Loucy (cell line): Measurements from ENCODE around the gene TCF7.

Experiments
- H2AFZ ChIP-seq: fragments of 200-600 bp; sonication (generic); 2 replicates; pipeline ENCODE4 v1.6.0; 2016; ENCODE audit warnings: antibody characterized with exemption, mild to moderate bottlenecking, low read length, moderate library complexity
- H3F3A ChIP-seq: fragments of 200-600 bp; 2 replicates; pipeline ENCODE4 v1.6.0; 2016; ENCODE audit warnings: antibody characterized with exemption, low read depth, mild to moderate bottlenecking
- H3K27me3 ChIP-seq: fragments of 200-600 bp; sonication (generic); 2 replicates; pipeline ENCODE4 v1.6.1; 2014; ENCODE audit warnings: low read length, mild to moderate bottlenecking; ENCODE audit not compliant: insufficient read depth, poor library complexity, severe bottlenecking
- H3K36me3 ChIP-seq: fragments of 200-600 bp; sonication (generic); 2 replicates; pipeline ENCODE4 v1.6.1; 2016; ENCODE audit warnings: low read length; ENCODE audit not compliant: insufficient read depth
- H3K4me1 ChIP-seq: fragments of 200-600 bp; sonication (generic); 2 replicates; pipeline ENCODE4 v1.5.1; 2014; ENCODE audit warnings: low read length, mild to moderate bottlenecking; ENCODE audit not compliant: insufficient read depth, poor library complexity, severe bottlenecking
- H3K4me2 ChIP-seq: fragments of 200-600 bp; sonication (generic); 2 replicates; pipeline ENCODE4 v1.6.0; 2014; ENCODE audit warnings: antibody characterized with exemption, low read length, low read depth, mild to moderate bottlenecking; ENCODE audit not compliant: poor library complexity, severe bottlenecking
- H3K4me3 ChIP-seq: fragments of 200-600 bp; sonication (generic); 2 replicates; pipeline ENCODE4 v1.5.1; 2014; ENCODE audit warnings: low read length, mild to moderate bottlenecking, mixed read lengths; ENCODE audit not compliant: poor library complexity, severe bottlenecking
- H3K79me2 ChIP-seq: fragments of 200-600 bp; sonication (generic); 2 replicates; pipeline ENCODE4 v1.6.1; 2014; ENCODE audit warnings: low read length; ENCODE audit not compliant: insufficient read depth
- H3K9ac ChIP-seq: fragments of 200-600 bp; sonication (generic); 2 replicates; pipeline ENCODE4 v1.6.0; 2014; ENCODE audit warnings: mild to moderate bottlenecking, low read depth, low read length, moderate library complexity; ENCODE audit not compliant: poor library complexity, severe bottlenecking
- H3K9me2 ChIP-seq: fragments of 200-600 bp; sonication (generic); replicated peaks from 2 replicates; pipeline ENCODE4 v1.6.1; 2016; ENCODE audit warnings: low read depth, low read length, mixed read lengths
- H3K9me3 ChIP-seq: fragments of 200-600 bp; sonication (generic); 2 replicates; pipeline ENCODE4 v1.6.1; 2014; ENCODE audit warnings: mild to moderate bottlenecking, antibody characterized with exemption, low read length, low read depth; ENCODE audit not compliant: insufficient read depth
- H4K20me1 ChIP-seq: fragments of 200-600 bp; sonication (generic); 2 replicates; pipeline ENCODE4 v1.6.0; 2014; ENCODE audit warnings: antibody characterized with exemption, low read length, mild to moderate bottlenecking; ENCODE audit not compliant: insufficient read depth, poor library complexity, severe bottlenecking
- EZH2phosphoT487 ChIP-seq: fragments of 200-600 bp; IDR thresholded peaks from 2 replicates; pipeline ENCODE4 v1.6.1; 2018; ENCODE audit warnings: antibody characterized with exemption, mild to moderate bottlenecking, moderate library complexity, borderline replicate concordance
- TF ChIP-seq, protein P1 (sequence below): fragments of 200-600 bp; sonication (generic); conservative IDR thresholded peaks from 2 replicates; pipeline ENCODE4 v1.5.1; 2014; ENCODE audit warnings: mild to moderate bottlenecking, antibody characterized with exemption, low read length

Gene TCF7

DNA sequence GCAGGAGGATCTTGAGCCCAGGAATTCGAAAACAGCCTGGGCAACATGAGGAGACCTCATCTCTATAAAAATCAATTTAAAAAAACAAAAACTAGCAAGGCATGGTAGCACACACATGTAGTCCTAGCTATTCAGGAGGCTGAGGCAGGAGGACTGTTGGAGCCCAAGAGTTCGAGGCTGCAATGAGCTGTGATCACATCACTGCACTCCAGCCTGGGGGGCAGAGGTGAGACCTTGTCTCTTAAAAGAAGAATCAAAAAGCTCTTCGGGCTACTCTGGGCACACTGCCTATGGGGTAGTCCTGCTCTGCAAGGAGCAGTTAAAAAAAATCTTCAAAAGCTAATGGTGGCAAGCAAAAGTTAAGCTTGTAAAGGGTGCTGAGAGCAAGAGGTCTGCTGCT lies 38.8 kb downstream of the TCF7 start:
- Histone ChIP-seq H3F3A (no peaks in the 10 kb centered on the region), H3K79me2 (no peaks in the 10 kb centered on the region), H3K4me2 (no peak overlapping the region), H3K27me3 (no peaks in the 10 kb centered on the region), H3K9me2 (no peaks in the 10 kb centered on the region), H3K9ac (no peak overlapping the region), H4K20me1 (no peaks in the 10 kb centered on the region), H3K4me1 (no peaks in the 10 kb centered on the region), H2AFZ (no peak overlapping the region), H3K36me3 (peaks cover 63% of the 10 kb centered on the region; the same call in 1 of the 2 replicates), H3K9me3 (no peaks in the 10 kb centered on the region), H3K4me3 (no peak overlapping the region)
- TF ChIP-seq EZH2phosphoT487 = no peak
- TF ChIP-seq, protein P1, sequence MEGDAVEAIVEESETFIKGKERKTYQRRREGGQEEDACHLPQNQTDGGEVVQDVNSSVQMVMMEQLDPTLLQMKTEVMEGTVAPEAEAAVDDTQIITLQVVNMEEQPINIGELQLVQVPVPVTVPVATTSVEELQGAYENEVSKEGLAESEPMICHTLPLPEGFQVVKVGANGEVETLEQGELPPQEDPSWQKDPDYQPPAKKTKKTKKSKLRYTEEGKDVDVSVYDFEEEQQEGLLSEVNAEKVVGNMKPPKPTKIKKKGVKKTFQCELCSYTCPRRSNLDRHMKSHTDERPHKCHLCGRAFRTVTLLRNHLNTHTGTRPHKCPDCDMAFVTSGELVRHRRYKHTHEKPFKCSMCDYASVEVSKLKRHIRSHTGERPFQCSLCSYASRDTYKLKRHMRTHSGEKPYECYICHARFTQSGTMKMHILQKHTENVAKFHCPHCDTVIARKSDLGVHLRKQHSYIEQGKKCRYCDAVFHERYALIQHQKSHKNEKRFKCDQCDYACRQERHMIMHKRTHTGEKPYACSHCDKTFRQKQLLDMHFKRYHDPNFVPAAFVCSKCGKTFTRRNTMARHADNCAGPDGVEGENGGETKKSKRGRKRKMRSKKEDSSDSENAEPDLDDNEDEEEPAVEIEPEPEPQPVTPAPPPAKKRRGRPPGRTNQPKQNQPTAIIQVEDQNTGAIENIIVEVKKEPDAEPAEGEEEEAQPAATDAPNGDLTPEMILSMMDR = no peak

DNA sequence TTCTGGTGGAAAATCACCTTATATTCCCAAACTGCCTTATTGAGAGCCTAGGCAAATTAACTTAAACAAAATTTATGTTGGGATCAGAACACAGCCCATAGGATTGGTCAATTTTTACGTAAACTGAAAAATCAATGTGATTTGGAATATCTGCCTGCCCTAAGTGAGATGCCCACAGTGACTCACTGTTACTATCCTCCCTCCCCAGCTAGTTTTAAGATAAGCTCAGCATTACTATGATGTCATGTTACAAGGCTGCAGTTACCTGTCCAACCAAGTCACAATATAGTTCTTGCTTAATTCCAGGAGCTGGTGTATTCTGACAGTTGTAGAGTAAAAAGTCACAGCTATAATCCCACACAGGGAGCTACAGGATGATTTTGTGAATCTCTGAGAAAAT lies 39.2 kb downstream of the TCF7 start:
- no peaks in the 10 kb centered on the region for H3K27me3 ChIP-seq
- H3K9ac ChIP-seq = no peak overlapping the region
- H3K4me3 ChIP-seq = no peak overlapping the region
- no peaks in the 10 kb centered on the region for H3K9me3 ChIP-seq
- no peaks in the 10 kb centered on the region for H4K20me1 ChIP-seq
- peaks cover 67% of the 10 kb centered on the region; the same call in 1 of the 2 replicates for H3K36me3 ChIP-seq
- no peaks in the 10 kb centered on the region for H3K79me2 ChIP-seq
- H2AFZ ChIP-seq = no peak overlapping the region
- H3K4me2 ChIP-seq = no peak overlapping the region
- H3F3A ChIP-seq = no peaks in the 10 kb centered on the region
- no peaks in the 10 kb centered on the region for H3K4me1 ChIP-seq
- H3K9me2 ChIP-seq = no peaks in the 10 kb centered on the region
- TF ChIP-seq EZH2phosphoT487 = no peak
- TF ChIP-seq, protein P1 = no peak

DNA sequence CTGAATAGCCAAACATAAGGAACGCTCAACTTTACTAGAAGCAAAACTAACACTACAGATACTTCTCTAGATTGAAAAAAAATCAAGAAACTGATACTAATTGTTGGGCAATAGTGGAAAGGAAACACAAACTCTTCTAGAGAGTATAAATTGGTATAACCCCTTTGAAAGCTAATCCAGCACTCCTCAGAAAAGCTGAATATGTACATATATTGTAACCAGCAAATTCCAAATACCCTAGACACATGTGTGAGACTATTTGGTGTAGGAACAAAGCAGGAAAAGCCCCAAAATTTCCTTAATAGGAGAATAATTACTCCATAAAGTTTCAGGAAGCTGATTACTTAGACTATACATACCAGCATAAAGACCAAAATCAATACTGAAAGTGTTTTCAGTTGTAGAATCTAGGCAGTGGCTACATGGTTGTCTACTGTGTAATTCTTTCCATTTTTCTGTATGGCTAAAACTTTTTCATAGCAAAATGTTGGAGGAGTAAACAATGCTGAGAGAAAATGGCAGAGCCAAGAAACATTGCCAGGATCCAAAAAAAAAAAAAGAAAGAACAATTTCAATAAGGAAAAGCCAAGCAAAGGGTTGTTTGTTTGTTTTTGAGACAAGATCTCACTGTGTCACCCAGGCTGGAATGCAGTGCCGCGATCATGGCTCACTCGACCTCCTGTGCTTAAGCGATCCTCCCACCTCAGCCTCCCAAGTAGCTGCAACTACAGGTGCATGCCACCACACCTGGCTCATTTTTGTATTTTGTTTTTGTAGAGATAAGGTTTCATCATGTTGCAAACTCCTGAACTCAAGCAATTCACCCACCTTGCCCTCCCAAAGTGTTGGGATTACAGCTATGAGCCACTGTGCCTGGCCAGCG lies 47.3 kb downstream of the TCF7 start:
- Histone ChIP-seq H3K4me3 (no peak overlapping the region), H3K9ac (no peak overlapping the region), H3K36me3 (peaks cover 43% of the 10 kb centered on the region; the same call in 1 of the 2 replicates), H4K20me1 (no peaks in the 10 kb centered on the region), H3F3A (no peaks in the 10 kb centered on the region), H3K9me3 (no peaks in the 10 kb centered on the region), H3K4me2 (no peak overlapping the region), H3K27me3 (no peaks in the 10 kb centered on the region), H2AFZ (no peak overlapping the region), H3K9me2 (no peaks in the 10 kb centered on the region), H3K79me2 (no peaks in the 10 kb centered on the region), H3K4me1 (no peaks in the 10 kb centered on the region)
- TF ChIP-seq EZH2phosphoT487 = no peak
- TF ChIP-seq, protein P1 = no peak
